ENCODE data around the gene NTRK2.

NTRK2 gene

DNA sequence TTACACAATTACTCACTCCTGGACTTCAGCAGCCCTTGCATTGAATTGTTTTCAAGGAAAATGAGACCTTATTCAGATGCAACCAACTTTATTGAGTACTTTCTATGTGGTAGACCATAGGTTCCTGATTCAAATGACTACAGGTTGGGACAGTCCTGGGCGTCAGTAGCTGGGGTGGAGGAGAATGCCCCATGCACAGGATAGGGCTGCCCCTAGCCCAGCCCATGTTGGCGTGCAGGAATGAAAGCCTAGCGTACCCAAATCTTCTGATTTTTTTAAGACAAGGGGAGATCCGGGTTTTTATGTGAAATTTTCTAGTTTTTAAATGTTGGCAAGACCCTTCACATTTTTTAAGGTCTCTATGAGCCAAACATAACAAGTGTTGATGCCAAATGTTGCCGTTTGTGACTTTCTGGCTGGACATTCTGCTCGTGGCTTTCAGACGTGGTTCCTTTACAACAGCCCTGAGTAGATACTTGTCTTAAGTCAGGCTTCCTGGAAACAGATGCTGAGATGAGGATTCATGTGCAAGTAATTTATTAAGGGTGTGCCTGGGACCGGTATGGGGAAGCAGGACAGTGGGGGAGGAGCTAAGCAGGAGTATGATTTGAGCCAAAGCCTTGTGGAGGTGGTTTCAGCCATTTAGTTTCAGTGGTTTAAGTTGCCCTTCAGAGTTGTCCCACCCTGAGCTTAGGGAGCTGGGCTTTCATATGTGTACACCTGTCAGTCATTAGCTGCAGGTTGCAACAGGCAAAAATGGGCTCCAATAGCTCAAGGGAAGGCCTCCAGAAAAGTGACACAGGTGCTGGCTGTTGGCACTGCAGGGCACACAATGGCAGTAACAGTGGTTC, 154.1 kb downstream of the NTRK2 start:
- no peak for DNase-seq

DNA sequence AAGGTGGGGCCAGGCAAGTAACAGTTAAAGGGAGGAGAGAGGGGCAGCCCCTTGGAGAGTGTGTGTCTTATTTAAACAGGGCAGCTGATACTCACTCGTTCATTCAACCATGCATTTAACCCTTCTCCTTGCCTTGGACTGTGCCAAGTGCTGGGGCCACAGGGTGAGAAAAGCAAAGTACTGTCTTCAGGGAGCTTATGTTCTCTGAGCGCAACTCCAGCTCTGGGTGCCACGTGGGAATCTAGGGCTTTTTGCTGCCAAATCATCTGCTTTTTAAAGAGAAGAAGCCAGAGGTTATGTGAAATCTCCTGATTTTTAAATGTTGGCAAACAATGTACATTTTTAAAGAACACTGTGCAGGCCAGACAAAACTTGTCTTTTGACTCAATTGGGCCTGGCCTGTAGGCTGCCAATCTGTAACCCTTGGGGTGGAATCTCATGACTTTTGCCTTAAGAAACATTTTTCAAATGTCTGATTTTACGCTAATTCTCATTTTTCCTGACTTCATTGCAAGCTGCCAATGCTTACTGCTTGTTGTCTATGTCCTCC, 157.8 kb downstream of the NTRK2 start:
- no peak for DNase-seq

DNA sequence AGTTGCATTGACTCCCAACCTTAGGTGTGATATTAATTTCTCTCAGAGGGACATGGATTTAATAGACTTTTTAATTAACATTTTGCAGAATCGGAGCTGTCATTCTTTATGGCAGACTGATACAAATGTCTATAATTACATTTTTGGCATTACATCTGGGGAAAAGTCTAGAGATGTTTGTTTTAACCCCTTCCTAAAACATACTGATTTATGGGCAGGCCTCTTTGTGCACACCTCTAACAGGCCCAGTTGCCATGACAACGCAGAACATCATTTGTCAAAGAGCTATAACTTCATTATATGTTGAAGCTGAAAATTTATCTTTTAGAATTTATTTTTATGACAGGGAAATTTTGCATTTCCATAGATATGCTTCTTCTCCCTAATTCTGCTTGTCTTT, 158.5 kb downstream of the NTRK2 start:
- no peak for DNase-seq

DNA sequence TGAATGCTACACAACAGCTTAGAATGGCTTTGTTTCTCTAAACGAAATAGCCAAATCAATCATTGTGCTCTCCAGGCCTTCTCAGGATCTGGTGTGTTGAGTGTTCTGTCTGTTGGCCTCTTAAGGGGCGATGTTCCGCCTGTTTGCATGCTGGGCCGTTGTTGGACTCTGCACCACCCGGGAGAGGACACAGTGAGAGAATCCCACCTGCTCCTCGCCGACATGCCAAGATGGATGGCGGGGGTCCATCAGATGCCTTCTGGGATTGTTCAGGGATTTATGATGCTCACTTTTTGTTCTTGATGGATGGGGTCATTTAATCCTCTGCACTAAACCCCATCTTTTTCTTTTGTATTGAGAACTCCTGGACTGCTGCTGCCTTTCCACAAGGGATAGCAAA, 159.9 kb downstream of the NTRK2 start:
- DNase-seq = no peak

DNA sequence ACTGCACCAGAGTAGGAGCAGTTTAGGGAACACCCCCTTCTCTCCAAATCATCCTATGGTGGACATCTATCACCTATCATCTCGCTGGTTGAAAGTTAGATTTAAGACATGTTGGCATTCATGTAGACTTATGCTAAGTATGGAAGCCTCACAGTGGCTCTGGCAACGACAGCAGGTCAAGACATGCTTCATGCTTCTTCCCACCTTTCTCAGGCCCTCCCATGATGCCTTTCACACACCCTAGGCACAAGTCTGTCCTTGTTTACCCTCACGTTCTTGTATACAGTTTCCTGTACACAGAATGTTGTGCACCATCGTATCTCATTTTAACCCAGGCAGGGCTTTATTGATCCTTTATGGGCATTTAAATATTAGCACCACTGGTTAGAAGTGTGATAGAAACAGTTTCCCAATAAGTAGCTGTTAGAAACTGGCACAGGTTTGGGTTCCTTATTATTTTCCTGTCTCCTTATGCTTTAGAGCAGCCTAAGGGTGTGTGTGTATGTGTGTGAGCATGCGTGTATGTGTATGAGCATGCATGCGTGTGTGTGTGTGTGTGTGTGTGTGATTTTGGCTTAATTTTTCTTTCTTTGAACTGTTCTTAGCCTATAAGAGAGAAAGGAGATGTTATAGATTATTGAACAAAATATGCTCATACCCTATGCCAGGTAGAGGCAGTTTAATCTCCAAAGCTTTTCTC, 160.6 kb downstream of the NTRK2 start:
- no peak for DNase-seq

DNA sequence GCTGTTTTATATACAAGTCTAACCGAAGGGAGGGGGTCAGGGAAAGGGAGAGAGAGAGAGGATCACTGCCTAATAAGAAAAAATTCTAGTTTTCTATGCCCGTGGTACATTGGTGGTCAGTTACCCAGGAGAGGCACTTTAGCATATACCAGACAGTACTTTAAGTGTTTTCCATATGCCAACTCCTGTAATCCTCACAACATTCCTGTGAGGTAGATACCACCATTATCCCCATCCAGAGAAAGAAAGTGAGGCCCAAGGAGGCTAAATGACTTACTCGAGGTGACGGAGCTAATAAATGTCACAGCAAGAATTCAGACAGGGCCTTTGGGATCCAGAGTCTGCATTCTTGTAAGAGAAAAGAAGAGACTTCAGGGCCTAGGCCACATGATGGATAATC, 161.8 kb downstream of the NTRK2 start:
- DNase-seq = no peak

DNA sequence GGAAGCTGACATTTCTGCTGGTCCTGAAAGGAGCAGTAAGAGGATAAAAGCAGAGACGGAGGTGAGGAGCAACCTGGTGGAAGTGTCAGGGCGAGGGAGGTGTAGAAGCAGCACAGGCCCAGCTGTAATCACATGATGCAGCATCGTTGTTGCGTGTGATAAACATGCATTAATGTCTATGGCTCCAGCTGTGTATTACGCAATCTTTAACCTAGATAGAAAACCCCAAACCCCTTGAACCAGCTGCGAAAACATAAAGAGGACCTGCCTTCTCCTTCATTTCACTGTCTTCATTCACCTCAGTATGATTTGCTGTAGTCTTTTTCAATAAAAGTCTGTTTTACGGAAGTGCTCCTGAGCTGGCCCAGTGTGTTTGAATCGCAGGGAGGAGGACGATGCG, 162.9 kb downstream of the NTRK2 start:
- no peak for DNase-seq

DNA sequence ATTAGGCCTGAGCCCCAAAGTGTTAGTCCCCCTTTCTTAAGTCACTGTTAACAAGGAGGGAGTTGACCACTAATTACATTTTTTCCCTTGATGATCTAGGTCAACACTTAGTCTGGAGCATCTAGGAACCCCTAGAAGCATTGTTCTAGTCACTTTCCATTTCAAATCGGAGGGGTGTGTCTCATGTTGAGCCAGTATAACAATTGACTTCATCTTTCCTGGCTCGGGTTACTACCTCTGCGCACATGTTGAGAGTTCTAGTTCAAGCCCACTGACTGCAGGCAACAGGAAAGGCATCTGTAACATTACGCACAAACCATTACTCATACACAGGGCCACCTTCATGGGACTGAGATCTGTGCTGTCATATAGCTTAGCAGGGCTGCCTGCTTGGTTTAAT, 164.9 kb downstream of the NTRK2 start:
- no peak for DNase-seq

DNA sequence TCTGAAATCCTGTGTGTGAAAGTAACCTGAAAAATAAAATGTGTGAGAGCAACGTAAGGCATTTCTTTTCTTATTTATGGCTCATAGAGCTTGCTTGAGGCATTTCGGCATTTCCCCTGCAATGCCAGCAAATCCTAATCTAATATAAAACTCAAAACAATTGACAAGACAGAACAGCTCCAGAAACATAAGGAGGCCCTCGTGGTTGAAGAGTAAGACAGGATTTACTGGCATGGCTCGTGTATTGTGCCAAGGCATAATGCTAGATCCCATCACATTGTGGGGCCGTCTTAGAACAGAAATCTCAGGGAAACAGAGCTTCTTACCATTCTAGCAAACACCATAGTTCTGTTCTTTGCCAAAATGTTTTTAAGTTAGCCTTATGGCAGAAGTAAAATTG, 166.2 kb downstream of the NTRK2 start:
- DNase-seq = no peak

DNA sequence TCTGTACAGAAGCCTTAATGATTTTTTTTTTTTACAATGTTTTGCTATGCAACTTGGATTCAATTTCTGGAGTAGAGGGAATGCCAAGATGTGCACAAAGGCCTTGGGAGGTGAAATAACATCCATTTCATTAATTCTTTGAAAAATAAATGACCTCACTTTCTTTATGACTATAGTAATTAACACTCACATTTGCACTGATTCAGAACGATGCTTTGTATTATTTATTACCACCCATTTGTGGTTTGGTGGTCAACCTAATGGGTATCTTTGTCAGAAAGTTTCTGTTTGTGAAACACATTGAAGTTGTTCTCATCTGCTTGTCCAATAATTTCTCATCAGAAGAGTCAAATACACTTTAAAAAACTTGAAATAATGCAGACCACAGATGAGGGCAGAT, 169.3 kb downstream of the NTRK2 start:
- DNase-seq = no peak

DNA sequence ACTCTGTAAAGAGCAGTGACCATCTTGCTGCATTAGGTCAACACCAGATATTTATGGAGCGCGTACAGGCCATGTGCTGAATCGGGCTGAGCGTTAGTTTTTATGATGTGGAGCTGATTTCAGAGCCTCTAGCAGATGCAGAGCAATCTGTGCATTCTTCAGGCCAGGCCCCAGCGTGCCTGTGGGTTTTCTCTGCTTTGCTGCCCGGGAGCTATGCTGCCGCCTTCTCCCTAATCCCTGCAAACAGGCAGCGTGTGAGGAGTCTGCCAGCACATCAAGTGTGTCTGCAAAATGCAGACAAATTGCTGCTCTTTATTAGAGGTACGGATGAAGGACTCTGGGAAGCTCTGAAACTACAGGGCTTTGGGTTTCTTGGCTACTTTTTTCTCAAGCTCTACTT, 170.0 kb downstream of the NTRK2 start:
- DNase-seq = no peak

DNA sequence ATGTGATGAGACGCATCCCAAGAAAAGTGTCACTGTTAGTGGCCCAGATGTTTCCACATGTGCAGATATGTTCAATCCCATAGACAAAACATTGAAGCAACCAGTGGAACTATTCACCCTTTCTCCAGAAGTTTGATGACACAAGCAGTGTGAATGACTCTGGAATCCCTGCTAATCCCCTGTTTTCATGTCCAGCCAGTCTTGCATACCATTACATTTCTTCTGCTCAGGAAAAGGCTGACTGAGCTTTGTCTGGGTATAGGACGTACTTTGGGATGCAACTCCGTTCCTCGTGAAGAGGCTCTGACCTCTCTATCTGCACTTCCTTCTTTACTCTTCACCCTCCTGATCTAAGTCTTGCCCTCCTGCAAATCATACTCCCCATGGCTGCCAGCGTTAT, 172.4 kb downstream of the NTRK2 start:
- DNase-seq = no peak

DNA sequence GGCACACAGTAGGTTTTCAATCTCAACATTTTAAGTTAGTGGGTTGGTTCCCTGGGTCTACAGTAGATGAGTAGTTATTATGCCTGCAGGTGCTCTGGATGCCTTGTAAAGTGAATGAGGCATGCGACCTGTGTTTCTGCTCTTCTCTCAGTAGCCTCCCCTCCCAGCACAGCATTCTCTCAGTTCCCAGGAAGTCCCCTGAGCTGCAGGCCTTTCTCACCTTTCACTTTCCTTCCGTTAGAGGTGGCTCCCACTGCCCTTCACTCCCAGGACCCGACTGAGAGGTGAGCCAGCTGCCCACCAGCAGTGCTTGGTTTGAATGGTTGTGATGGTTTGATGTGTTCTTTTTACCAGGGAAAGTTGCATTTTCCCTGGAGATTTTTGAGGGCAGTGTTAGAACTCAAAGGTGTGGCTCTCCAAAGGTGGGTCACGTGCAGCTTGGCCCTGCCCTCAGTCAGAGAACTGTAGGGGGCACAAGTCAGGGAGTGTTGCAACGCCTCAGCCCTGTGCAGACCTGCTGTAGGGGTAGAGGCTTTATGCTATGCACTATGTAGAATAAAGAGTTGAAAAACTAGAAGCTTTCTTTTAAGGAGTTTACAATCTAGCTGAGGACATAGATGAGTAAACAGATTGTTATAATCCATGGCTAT, 173.8 kb downstream of the NTRK2 start:
- no peak for DNase-seq

DNA sequence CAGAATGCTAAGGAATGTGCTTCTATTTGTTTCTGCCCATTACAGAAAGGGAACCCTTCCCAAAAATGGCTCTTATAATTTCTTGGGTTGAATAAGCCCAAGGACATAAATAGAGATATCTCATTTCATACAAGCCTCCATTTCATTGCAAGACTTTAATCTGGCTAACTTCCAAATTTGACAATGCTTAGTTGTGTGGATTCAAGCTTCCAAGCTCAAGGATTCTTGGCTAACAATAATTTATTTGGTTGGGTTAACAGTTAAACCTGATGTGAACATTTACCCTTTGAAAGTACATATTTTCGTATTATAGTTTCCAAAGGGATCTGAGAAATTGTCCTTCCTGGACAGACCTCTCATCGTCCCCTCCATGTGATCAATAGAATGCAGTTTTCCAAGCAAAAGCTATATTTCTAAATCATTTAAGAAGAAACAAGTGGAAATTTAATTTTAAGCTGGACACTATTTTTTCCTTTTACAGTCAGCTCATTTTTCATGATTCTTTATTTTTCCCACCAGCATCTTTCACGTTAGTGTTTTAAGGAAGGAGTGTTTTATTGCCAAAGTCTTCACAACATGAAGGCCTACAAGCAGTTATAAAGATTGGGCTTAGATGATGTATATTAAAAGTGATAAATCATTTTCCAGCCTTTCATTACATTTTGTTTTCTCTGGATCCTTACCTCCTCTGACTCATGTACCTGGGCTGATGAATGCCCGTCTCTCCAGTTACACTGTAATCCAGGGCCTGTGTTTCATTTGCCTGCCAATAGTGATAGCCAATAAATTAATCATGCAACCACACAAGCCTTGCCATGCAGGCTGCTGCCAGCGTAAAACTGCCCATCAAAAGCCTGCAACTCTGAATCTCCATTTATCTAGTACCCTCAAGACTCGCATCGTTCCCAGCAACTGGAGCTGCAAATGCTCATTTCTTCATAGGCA, 176.7 kb downstream of the NTRK2 start:
- no peak for DNase-seq

DNA sequence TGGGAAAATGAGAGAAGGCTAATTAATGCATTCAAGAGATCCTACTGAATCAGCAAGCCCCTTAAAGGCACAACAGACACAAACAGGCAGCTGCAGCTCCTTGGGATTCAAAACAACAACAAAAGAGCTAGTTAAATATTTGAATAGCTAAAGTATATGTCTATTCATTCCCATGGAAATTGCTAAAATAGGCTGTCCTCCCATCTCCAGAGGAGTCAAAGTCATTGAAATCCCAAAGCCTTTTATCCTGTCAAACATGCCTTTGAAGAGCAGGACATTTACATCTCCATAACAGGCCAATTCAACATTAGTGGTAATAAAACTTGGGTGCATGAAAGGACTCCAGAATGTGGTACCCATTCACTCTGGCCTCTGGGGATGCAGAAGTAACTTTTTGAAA, 177.4 kb downstream of the NTRK2 start:
- no peak for DNase-seq

DNA sequence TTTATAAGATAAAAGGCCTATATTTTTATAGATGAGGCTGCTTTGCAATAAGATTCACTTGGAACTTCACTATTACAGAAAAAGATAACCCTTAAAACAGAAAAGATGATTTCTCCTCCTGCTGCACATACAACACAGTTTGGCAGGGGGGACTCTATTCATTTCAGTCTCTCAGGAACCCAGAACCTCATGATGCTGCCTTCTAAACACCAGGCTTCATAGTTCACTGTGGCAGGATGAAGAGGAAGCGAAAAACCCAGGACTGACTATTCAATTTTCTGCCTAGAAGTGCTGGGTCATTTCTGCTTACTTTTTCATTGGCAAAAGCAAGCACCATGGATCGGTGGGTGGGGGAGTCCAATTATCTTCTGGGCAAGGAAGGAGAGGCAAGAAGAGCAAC, 179.5 kb downstream of the NTRK2 start:
- no peak for DNase-seq

DNA sequence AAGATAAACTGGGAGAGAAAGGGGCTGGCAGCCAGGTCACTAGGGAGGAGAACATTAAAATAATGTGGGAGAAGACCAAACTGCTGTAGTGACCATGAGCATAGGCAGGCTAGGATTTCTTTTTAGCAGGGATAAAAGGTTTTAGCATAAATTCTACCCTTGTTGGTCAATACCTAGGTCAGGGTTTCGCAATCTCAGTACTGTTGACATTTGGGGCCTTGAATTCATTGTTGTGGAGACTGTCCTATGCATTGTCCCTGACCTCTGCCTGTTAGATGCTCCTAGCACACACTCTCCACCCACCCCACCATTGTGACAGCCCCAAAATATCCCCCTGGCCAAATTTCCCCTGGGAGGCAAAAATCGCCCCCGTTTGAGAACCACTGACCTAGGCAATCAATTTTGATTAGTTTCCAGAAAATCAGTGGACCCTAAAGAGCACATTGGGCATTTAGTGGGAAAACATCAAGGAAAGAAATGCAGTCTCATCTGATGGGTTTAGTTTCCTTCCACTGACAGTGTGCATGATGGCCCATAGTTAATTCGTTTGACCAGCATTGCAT, 181.4 kb downstream of the NTRK2 start:
- DNase-seq = no peak

DNA sequence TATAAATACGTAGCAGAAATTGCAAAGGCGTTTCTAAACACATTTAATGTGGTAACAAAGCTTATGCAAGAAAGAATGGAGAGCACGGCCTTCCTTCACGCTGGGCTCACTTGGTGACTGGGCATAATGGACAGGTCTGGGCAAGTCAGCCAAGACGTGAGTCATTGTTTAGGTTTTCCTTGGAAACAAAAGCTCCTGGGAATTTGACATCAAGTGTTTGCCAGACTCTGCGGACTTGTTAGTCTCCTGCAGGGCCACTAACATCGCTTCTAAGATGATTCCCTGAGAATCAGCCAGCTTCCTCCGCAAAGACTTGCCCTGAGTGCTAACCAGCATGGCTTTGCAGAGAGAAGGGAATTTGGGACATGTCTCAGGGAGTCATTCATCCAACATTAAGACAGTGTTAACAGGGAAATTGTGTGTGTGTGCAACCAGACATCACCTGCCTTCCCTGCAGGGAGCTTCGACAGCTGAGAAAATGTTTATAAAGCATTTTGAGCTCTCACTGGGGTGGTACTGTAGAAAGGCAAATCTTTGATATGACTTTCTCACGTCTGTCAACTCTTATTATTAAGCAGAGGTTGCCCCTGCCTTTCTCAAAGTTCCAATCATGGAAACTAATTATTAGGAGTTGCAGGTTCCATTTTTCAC, 182.5 kb downstream of the NTRK2 start:
- DNase-seq = no peak

DNA sequence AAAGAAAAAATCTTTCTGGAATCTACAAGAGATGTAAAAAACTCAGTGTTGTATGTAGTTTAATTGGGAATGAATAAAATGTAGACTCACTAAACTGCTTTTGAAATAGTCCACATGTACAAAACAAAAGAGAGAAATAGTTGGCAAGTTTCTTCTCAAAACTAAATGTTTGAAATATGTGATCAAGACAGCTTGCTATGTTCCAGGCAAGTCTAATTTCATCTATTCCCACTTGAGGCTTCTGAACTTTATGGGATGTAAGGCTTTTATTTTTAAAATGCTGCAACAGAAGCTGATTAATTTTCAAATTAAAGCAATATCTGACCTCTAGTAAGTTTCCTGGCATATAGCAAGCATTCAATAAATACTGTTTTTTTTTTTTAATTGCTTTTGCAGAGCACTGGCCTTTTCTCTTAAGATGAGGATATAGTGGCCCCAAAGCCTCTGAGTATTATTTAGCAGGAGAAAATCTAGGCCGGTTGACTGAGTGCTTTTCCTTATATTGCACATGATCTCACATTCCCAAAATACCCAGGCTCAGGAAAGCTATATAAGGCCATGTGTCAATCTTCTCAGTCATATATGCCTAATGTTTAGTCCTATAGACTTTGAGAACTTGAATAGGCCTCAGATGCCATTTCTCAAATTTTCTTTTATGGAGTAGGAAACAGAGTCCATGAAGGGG, 183.2 kb downstream of the NTRK2 start:
- DNase-seq = no peak

DNA sequence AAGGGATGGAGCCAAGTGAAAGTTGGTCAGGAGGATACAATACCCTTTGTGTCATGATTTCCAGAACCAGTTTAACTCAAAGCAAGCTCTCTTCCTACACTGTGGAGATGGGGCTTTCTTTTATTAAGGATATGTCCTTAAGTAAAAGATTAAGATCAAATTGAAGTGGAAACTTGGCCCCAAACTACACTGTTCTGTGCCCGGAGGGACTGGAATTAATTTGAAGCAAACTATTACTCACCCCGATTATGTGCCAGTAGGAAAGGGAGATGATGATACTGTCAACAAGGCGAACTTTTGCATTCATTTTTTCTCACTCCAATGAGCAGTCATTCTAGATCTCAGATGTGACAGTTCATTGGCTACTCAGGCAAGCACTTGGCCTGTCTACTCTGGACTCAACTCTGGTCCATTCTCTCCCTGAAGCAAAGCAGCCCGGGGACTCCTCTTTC, 186.7 kb downstream of the NTRK2 start:
- no peak for DNase-seq

DNA sequence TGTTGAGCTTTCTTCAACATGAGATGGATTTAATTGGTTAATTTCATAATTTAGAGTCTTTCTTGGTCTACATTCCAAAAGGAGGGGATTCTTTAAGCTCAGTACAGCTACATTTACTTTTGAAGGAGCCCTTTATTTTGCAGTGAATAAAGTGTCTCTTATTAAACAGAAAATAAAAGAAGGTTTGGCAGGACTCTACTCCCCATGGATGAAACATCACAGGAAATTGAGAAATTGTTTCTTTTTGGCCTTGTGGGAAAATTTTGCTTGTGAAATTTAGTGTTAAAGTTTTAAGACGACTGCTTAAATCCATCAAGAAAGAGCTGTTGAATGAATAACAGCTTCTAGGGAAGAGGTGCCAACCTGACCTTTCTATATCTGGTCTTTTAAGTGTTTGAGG, 187.7 kb downstream of the NTRK2 start:
- no peak for DNase-seq

Measured in GF-D8 (cell line).